Ishikawa (cell line): ENCODE results near the gene WDR38.

Experiments
- CEBPB ChIP-seq: IDR thresholded peaks from 2 replicates; pipeline ENCODE4 v1.6.1; 2012
- EP300 ChIP-seq: IDR thresholded peaks from 2 replicates; pipeline ENCODE4 v1.6.1; 2012; ENCODE audit warnings: borderline replicate concordance
- RAD21 ChIP-seq: IDR thresholded peaks from 2 replicates; pipeline ENCODE4 v1.6.1; 2012; ENCODE audit warnings: low read depth
- TEAD4 ChIP-seq: IDR thresholded peaks from 2 replicates; pipeline ENCODE4 v1.6.1; 2012
- ZBTB7A ChIP-seq: IDR thresholded peaks from 2 replicates; pipeline ENCODE4 v1.6.1; 2012; ENCODE audit warnings: low read depth
- TF ChIP-seq, protein P1 (sequence below): IDR thresholded peaks from 2 replicates; pipeline ENCODE4 v1.6.1; 2012
- TF ChIP-seq, protein P2 (sequence below): IDR thresholded peaks from 2 replicates; pipeline ENCODE4 v1.6.1; 2012

DNA sequence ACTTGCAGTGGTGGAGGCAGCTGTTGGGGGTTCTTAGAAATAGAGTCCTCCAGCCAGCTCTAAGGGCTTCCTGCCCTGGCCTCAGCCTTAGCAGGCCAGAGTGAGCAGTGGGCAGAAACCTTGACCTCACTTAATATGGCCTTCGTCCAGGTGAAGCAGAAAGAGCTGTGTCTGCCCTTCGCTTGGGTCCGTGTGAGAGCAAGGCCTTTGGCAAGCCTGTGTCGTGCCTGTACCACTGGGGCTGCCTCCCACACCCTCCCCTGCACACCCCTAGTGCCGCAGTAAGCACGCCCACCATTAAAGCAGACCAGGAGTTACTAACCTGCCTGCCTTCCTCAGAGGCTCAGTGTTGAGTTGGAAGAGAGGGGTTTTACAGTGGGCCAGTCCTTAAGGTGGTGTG lies 22.2 kb downstream of the WDR38 start:
- TF ChIP-seq, protein P1, sequence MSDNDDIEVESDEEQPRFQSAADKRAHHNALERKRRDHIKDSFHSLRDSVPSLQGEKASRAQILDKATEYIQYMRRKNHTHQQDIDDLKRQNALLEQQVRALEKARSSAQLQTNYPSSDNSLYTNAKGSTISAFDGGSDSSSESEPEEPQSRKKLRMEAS, result no peak
- TF ChIP-seq ZBTB7A (no peak), CEBPB (no peak), TEAD4 (no peak), RAD21 (no peak), EP300 (no peak)
- TF ChIP-seq, protein P2, sequence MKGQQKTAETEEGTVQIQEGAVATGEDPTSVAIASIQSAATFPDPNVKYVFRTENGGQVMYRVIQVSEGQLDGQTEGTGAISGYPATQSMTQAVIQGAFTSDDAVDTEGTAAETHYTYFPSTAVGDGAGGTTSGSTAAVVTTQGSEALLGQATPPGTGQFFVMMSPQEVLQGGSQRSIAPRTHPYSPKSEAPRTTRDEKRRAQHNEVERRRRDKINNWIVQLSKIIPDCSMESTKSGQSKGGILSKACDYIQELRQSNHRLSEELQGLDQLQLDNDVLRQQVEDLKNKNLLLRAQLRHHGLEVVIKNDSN, result no peak
